ENCODE data around the gene S100A11. TPM values are rescaled to one million over a fixed set of nuclear protein-coding genes. Genes with fewer than 3 reads are reported as not detected.

Gene S100A11
- polyA plus RNA-seq, 4 donors, result 215 to 317 (median 278) TPM

GRCh38 chr1:152005360-152005912 is 31.4 kb downstream of the S100A11 start:
- DNase-seq (ENCODE audit: low read depth in 4 of 4, low spot score in 2 of 4), result no peak

- DNase-seq (ENCODE audit: low read depth in 4 of 4, low spot score in 2 of 4), result no peak
Observed at GRCh38 chr1:152003846-152004442, 32.9 kb downstream of the S100A11 start.

- no peak for DNase-seq (ENCODE audit: low read depth in 4 of 4, low spot score in 2 of 4)
Observed at GRCh38 chr1:152002960-152003359, 33.8 kb downstream of the S100A11 start.

- DNase-seq (ENCODE audit: low read depth in 4 of 4, low spot score in 2 of 4), result peak in 1 of 4 donors; percentile 82
Observed at GRCh38 chr1:152001631-152002584, 34.9 kb downstream of the S100A11 start.

- no peak for DNase-seq (ENCODE audit: low read depth in 4 of 4, low spot score in 2 of 4)
Observed at GRCh38 chr1:152000964-152001630, 35.7 kb downstream of the S100A11 start.

- no peak for DNase-seq (ENCODE audit: low read depth in 4 of 4, low spot score in 2 of 4)
Observed at GRCh38 chr1:151998611-151999362, 38.0 kb downstream of the S100A11 start.

GRCh38 chr1:151997284-151997570 is 39.6 kb downstream of the S100A11 start:
- no peak for DNase-seq (ENCODE audit: low read depth in 4 of 4, low spot score in 2 of 4)

GRCh38 chr1:151995774-151996173 is 41.0 kb downstream of the S100A11 start:
- no peak for DNase-seq (ENCODE audit: low read depth in 4 of 4, low spot score in 2 of 4)

GRCh38 chr1:151994956-151995355 is 41.8 kb downstream of the S100A11 start:
- no peak for DNase-seq (ENCODE audit: low read depth in 4 of 4, low spot score in 2 of 4)

- DNase-seq (ENCODE audit: low read depth in 4 of 4, low spot score in 2 of 4), result no peak
Observed at GRCh38 chr1:151993734-151994496, 42.9 kb downstream of the S100A11 start, which contains the start of gene S100A10. Gene S100A10 (minus strand): TSS chr1:151993859. CDS start chr1:151986230, 7,629 bp downstream.

- DNase-seq (ENCODE audit: low read depth in 4 of 4, low spot score in 2 of 4), result no peak
Observed at GRCh38 chr1:151993084-151993733, 43.6 kb downstream of the S100A11 start.

- no peak for DNase-seq (ENCODE audit: low read depth in 4 of 4, low spot score in 2 of 4)
Observed at GRCh38 chr1:151992303-151993083, 44.3 kb downstream of the S100A11 start.

- DNase-seq (ENCODE audit: low read depth in 4 of 4, low spot score in 2 of 4), result no peak
Observed at GRCh38 chr1:151991663-151992302, 45.0 kb downstream of the S100A11 start.

- DNase-seq (ENCODE audit: low read depth in 4 of 4, low spot score in 2 of 4), result no peak
Observed at GRCh38 chr1:151990856-151991198, 46.0 kb downstream of the S100A11 start.

GRCh38 chr1:151990058-151990855 is 46.5 kb downstream of the S100A11 start:
- no peak for DNase-seq (ENCODE audit: low read depth in 4 of 4, low spot score in 2 of 4)

GRCh38 chr1:151989211-151989862 is 47.5 kb downstream of the S100A11 start:
- no peak for DNase-seq (ENCODE audit: low read depth in 4 of 4, low spot score in 2 of 4)
